ENCODE data around the gene PPM1L.

Gene PPM1L

GRCh38 chr3:160804762-160805161 is 48.7 kb downstream of the PPM1L start:
- Histone ChIP-seq H3K9me3 (no peaks in the 10 kb centered on the region), H3K4me3 (no peak overlapping the region), H3K4me1 (no peaks in the 10 kb centered on the region; the same call in 1 of the 2 replicates), H3K27me3 (ENCODE audit: low read depth) (no peaks in the 10 kb centered on the region), H3K36me3 (replicated peaks) (no peaks in the 10 kb centered on the region)
- no peak for DNase-seq (ENCODE audit: low spot score in 2 of 2)
- in situ Hi-C loops (cut with MboI; ENCODE audit: low sequenced_read_pairs), result no loop called here

GRCh38 chr3:160806094-160806493 is 50.1 kb downstream of the PPM1L start:
- Histone ChIP-seq H3K4me3 (no peak overlapping the region), H3K27me3 (ENCODE audit: low read depth) (no peaks in the 10 kb centered on the region), H3K36me3 (replicated peaks) (no peaks in the 10 kb centered on the region), H3K9me3 (no peaks in the 10 kb centered on the region), H3K4me1 (peaks cover 7% of the 10 kb centered on the region)
- no peak for DNase-seq (ENCODE audit: low spot score in 2 of 2)
- in situ Hi-C loops (cut with MboI; ENCODE audit: low sequenced_read_pairs), result no loop called here

- Histone ChIP-seq H3K4me3 (no peak overlapping the region), H3K9me3 (no peaks in the 10 kb centered on the region)
- in situ Hi-C loops (cut with MboI; ENCODE audit: low sequenced_read_pairs), result no loop called here
Observed at GRCh38 chr3:160806686-160807085, 50.7 kb downstream of the PPM1L start.

GRCh38 chr3:160808838-160809237 is 52.8 kb downstream of the PPM1L start:
- Histone ChIP-seq H3K36me3 (replicated peaks) (no peaks in the 10 kb centered on the region), H3K4me1 (peaks cover 11% of the 10 kb centered on the region), H3K27me3 (ENCODE audit: low read depth) (no peaks in the 10 kb centered on the region), H3K4me3 (no peak overlapping the region), H3K9me3 (no peaks in the 10 kb centered on the region)
- in situ Hi-C loops (cut with MboI; ENCODE audit: low sequenced_read_pairs), result no loop called here
- no peak for DNase-seq (ENCODE audit: low spot score in 2 of 2)

More at GRCh38 chr3:160806686-160807085, 50.7 kb downstream of the PPM1L start:
- Histone ChIP-seq H3K36me3 (replicated peaks) (no peaks in the 10 kb centered on the region), H3K4me1 (peaks cover 11% of the 10 kb centered on the region), H3K27me3 (ENCODE audit: low read depth) (no peaks in the 10 kb centered on the region)
- no peak for DNase-seq (ENCODE audit: low spot score in 2 of 2)

- H3K4me1 ChIP-seq, result peaks cover 11% of the 10 kb centered on the region
- no peaks in the 10 kb centered on the region for H3K27me3 ChIP-seq (ENCODE audit: low read depth)
- in situ Hi-C loops (cut with MboI; ENCODE audit: low sequenced_read_pairs), result no loop called here
- no peaks in the 10 kb centered on the region for H3K9me3 ChIP-seq
- DNase-seq (ENCODE audit: low spot score in 2 of 2), result no peak
- no peaks in the 10 kb centered on the region for H3K36me3 ChIP-seq (replicated peaks)
- H3K4me3 ChIP-seq, result no peak overlapping the region
Observed at GRCh38 chr3:160809453-160809852, 53.4 kb downstream of the PPM1L start.

GRCh38 chr3:160810362-160811236 is 54.6 kb downstream of the PPM1L start:
- peak in 1 of 2 experiments; percentile 53 for DNase-seq (ENCODE audit: low spot score in 2 of 2)

GRCh38 chr3:160811237-160811548 is 55.2 kb downstream of the PPM1L start:
- Histone ChIP-seq H3K27me3 (ENCODE audit: low read depth) (no peaks in the 10 kb centered on the region; the same call in 1 of the 2 replicates), H3K9me3 (no peaks in the 10 kb centered on the region), H3K4me3 (no peak overlapping the region), H3K4me1 (peaks cover 11% of the 10 kb centered on the region), H3K36me3 (replicated peaks) (no peaks in the 10 kb centered on the region)
- DNase-seq (ENCODE audit: low spot score in 2 of 2), result no peak
- in situ Hi-C loops (cut with MboI; ENCODE audit: low sequenced_read_pairs), result no loop called here

More at GRCh38 chr3:160810362-160811236, 54.6 kb downstream of the PPM1L start:
- H3K9me3 ChIP-seq, result no peaks in the 10 kb centered on the region
- H3K4me3 ChIP-seq, result no peak overlapping the region
- no peaks in the 10 kb centered on the region for H3K36me3 ChIP-seq (replicated peaks)
- in situ Hi-C loops (cut with MboI; ENCODE audit: low sequenced_read_pairs), result no loop called here
- no peaks in the 10 kb centered on the region for H3K27me3 ChIP-seq (ENCODE audit: low read depth)
- peaks cover 11% of the 10 kb centered on the region for H3K4me1 ChIP-seq

GRCh38 chr3:160812304-160812703 is 56.3 kb downstream of the PPM1L start:
- Histone ChIP-seq H3K27me3 (ENCODE audit: low read depth) (no peaks in the 10 kb centered on the region; the same call in 1 of the 2 replicates), H3K4me3 (no peak overlapping the region), H3K36me3 (replicated peaks) (no peaks in the 10 kb centered on the region), H3K9me3 (no peaks in the 10 kb centered on the region), H3K4me1 (peaks cover 11% of the 10 kb centered on the region)
- in situ Hi-C loops (cut with MboI; ENCODE audit: low sequenced_read_pairs), result no loop called here
- DNase-seq (ENCODE audit: low spot score in 2 of 2), result no peak

- Histone ChIP-seq H3K9me3 (no peaks in the 10 kb centered on the region), H3K4me1 (peaks cover 11% of the 10 kb centered on the region), H3K36me3 (replicated peaks) (no peaks in the 10 kb centered on the region), H3K27me3 (ENCODE audit: low read depth) (no peaks in the 10 kb centered on the region; the same call in 1 of the 2 replicates), H3K4me3 (no peak overlapping the region)
- DNase-seq (ENCODE audit: low spot score in 2 of 2), result no peak
- in situ Hi-C loops (cut with MboI; ENCODE audit: low sequenced_read_pairs), result no loop called here
Observed at GRCh38 chr3:160815280-160815679, 59.2 kb downstream of the PPM1L start.

- Histone ChIP-seq H3K27me3 (ENCODE audit: low read depth) (no peaks in the 10 kb centered on the region; the same call in 1 of the 2 replicates), H3K4me1 (peaks cover 6% of the 10 kb centered on the region), H3K4me3 (no peak overlapping the region), H3K36me3 (replicated peaks) (no peaks in the 10 kb centered on the region), H3K9me3 (no peaks in the 10 kb centered on the region)
- DNase-seq (ENCODE audit: low spot score in 2 of 2), result no peak
- in situ Hi-C loops (cut with MboI; ENCODE audit: low sequenced_read_pairs), result no loop called here
Observed at GRCh38 chr3:160820022-160820421, 64.0 kb downstream of the PPM1L start.

- in situ Hi-C loops (cut with MboI; ENCODE audit: low sequenced_read_pairs), result no loop called here
- no peaks in the 10 kb centered on the region for H3K9me3 ChIP-seq
- DNase-seq (ENCODE audit: low spot score in 2 of 2), result no peak
Observed at GRCh38 chr3:160820430-160820829, 64.4 kb downstream of the PPM1L start.

GRCh38 chr3:160822936-160823335 is 66.9 kb downstream of the PPM1L start:
- Histone ChIP-seq H3K4me1 (peaks cover 6% of the 10 kb centered on the region), H3K9me3 (no peaks in the 10 kb centered on the region), H3K4me3 (no peak overlapping the region), H3K27me3 (ENCODE audit: low read depth) (no peaks in the 10 kb centered on the region), H3K36me3 (replicated peaks) (no peaks in the 10 kb centered on the region)
- in situ Hi-C loops (cut with MboI; ENCODE audit: low sequenced_read_pairs), result no loop called here
- peak in 1 of 2 experiments; percentile 54 for DNase-seq (ENCODE audit: low spot score in 2 of 2)

More at GRCh38 chr3:160820430-160820829, 64.4 kb downstream of the PPM1L start:
- Histone ChIP-seq H3K4me1 (peaks cover 6% of the 10 kb centered on the region), H3K36me3 (replicated peaks) (no peaks in the 10 kb centered on the region), H3K27me3 (ENCODE audit: low read depth) (no peaks in the 10 kb centered on the region; the same call in 1 of the 2 replicates), H3K4me3 (no peak overlapping the region)

GRCh38 chr3:160825311-160825800 is 69.3 kb downstream of the PPM1L start:
- no peak for DNase-seq (ENCODE audit: low spot score in 2 of 2)
- Histone ChIP-seq H3K9me3 (no peaks in the 10 kb centered on the region), H3K27me3 (ENCODE audit: low read depth) (no peaks in the 10 kb centered on the region), H3K4me1 (peaks cover 13% of the 10 kb centered on the region), H3K4me3 (no peak overlapping the region), H3K36me3 (replicated peaks) (no peaks in the 10 kb centered on the region)
- in situ Hi-C loops (cut with MboI; ENCODE audit: low sequenced_read_pairs), result no loop called here

GRCh38 chr3:160826408-160826807 is 70.4 kb downstream of the PPM1L start:
- no peak overlapping the region for H3K4me3 ChIP-seq
- peaks cover 13% of the 10 kb centered on the region for H3K4me1 ChIP-seq
- no peak for DNase-seq (ENCODE audit: low spot score in 2 of 2)
- H3K36me3 ChIP-seq (replicated peaks), result no peaks in the 10 kb centered on the region
- no peaks in the 10 kb centered on the region for H3K27me3 ChIP-seq (ENCODE audit: low read depth)
- in situ Hi-C loops (cut with MboI; ENCODE audit: low sequenced_read_pairs), result no loop called here
- H3K9me3 ChIP-seq, result no peaks in the 10 kb centered on the region
